Panc1 (cell line): ENCODE results near the gene XXYLT1. TPM values are rescaled to one million over a fixed set of nuclear protein-coding genes. Genes with fewer than 3 reads are reported as not detected.

ENCODE experiments used
- ATAC-seq: fragments of 200-7000 bp; cut with Tn5 transposase; 2 replicates; pipeline ENCODE4 v1.9.1; 2020; ENCODE audit warnings: mild to moderate bottlenecking, moderate library complexity
- BruUV-seq: library from RNA; stranded (reverse); fragments of 400-500 nt; replicated peaks from 2 replicates; lab custom pipeline; 2021; lab: Mats Ljungman, UMichigan
- CTCF ChIA-PET: fragments of 300-600 bp; sonication (Branson Sonifier 250); formaldehyde crosslinking; loops from one replicate; lab custom pipeline; 2022; ENCODE audit warnings: antibody characterized with exemption; lab: Charles Lee
- POLR2A ChIA-PET: fragments of 300-600 bp; sonication (Branson Sonifier 250); formaldehyde crosslinking; loops from one replicate; lab custom pipeline; 2022; ENCODE audit warnings: antibody characterized with exemption; lab: Charles Lee
- DNase-seq: peaks from one replicate; pipeline ENCODE4 v3.0.0-alpha.2; 2010; ENCODE audit warnings: low read depth, low spot score
- H3K27ac ChIP-seq: 2 replicates; pipeline ENCODE4 v1.5.1; 2011; ENCODE audit warnings: mild to moderate bottlenecking, low read length, inconsistent platforms
- H3K27me3 ChIP-seq: fragments of 200-500 bp; sonication (Bioruptor generic); 2 replicates; pipeline ENCODE4 v1.6.0; 2014; ENCODE audit warnings: low read length, inconsistent platforms; ENCODE audit not compliant: control insufficient read depth, insufficient read depth
- H3K36me3 ChIP-seq: fragments of 200-500 bp; sonication (Bioruptor generic); 2 replicates; pipeline ENCODE4 v1.5.1; 2014; ENCODE audit warnings: inconsistent platforms, mild to moderate bottlenecking, low read length, moderate library complexity; ENCODE audit not compliant: control insufficient read depth, insufficient read depth
- H3K4me1 ChIP-seq: 2 replicates; pipeline ENCODE4 v1.5.1; 2011; ENCODE audit warnings: inconsistent platforms, mild to moderate bottlenecking, low read length, moderate library complexity; ENCODE audit not compliant: control insufficient read depth, insufficient read depth
- H3K4me3 ChIP-seq, 2 experiments: 2 replicates each; pipeline ENCODE4 v1.5.1; 2011 to 2012; ENCODE audit warnings: low read depth in 2 of 2, low read length in 2 of 2, mild to moderate bottlenecking in 2 of 2, inconsistent platforms in 1 of 2, moderate library complexity in 1 of 2
- H3K9me3 ChIP-seq: fragments of 200-500 bp; sonication (Bioruptor generic); 2 replicates; pipeline ENCODE4 v1.5.1; 2014; ENCODE audit warnings: low read depth, mild to moderate bottlenecking, inconsistent platforms, low read length, moderate library complexity; ENCODE audit not compliant: control insufficient read depth, insufficient read depth
- POLR2AphosphoS5 ChIP-seq: IDR thresholded peaks from 2 replicates; pipeline ENCODE4 v1.6.1; 2012; ENCODE audit warnings: mild to moderate bottlenecking, low read depth, low read length, moderate library complexity
- REST ChIP-seq, 2 experiments: IDR thresholded peaks; 2 replicates each; pipeline ENCODE4 v1.6.1; 2011 to 2012; ENCODE audit warnings: low read depth in 2 of 2, control low read depth in 1 of 2, low read length in 1 of 2, mild to moderate bottlenecking in 1 of 2, moderate library complexity in 1 of 2; ENCODE audit not compliant: insufficient read depth in 1 of 2
- SIN3A ChIP-seq: IDR thresholded peaks from 2 replicates; pipeline ENCODE4 v1.6.1; 2012; ENCODE audit warnings: low read depth, mild to moderate bottlenecking, low read length, moderate library complexity, borderline replicate concordance; ENCODE audit not compliant: insufficient read depth
- TCF7L2 ChIP-seq: IDR thresholded peaks from 2 replicates; pipeline ENCODE4 v1.6.1; 2011; ENCODE audit warnings: mild to moderate bottlenecking, low read depth, low read length, inconsistent platforms
- in situ Hi-C: cut with HindIII; loops from 2 replicates; pipeline ENCODE4 v1.10.0; 2016; ENCODE audit warnings: low sequenced_read_pairs, low pct_unique_long_range_greater_than_20kb
- intact Hi-C: fragments of 100-400 bp; cut with micrococcal nuclease; formaldehyde crosslinking; loops from one replicate; pipeline ENCODE4 v1.10.0; 2022; ENCODE audit not compliant: unreplicated experiment
- total RNA-seq: library from RNA; stranded (reverse); gene quantifications from one replicate; pipeline ENCODE4 v1.2.1, GENCODE V29; 2021; ENCODE audit not compliant: unreplicated experiment
- TF ChIP-seq, protein P1 (sequence below): fragments of 450-650 bp; IDR thresholded peaks from 2 replicates; pipeline ENCODE4 v1.5.1; 2017; ENCODE audit warnings: mild to moderate bottlenecking

XXYLT1 gene
- total RNA-seq, 1 experiment from 2014 or later = 26.0 TPM

GRCh38 chr3:195224156-195224979 is 46.6 kb downstream of the XXYLT1 start:
- POLR2A ChIA-PET = interaction anchor here (0.6 kb wide), 1 partner anchor 666 kb away, joined by 14 read pairs; no protein-coding TSS in a partner anchor
- no TSS peak for BruUV-seq
- Histone ChIP-seq H3K9me3 (no peaks in the 10 kb centered on the region), H3K4me3 (no peak overlapping the region), H3K4me1 (no peaks in the 10 kb centered on the region), H3K27me3 (no peaks in the 10 kb centered on the region), H3K36me3 (no peaks in the 10 kb centered on the region), H3K27ac (no peak overlapping the region)
- no peak for DNase-seq
- CTCF ChIA-PET = no interaction called here
- in situ Hi-C loops = no loop called here
- no peak for TF ChIP-seq REST (IDR thresholded peaks at IDR 0.05; ENCODE audit: insufficient read depth in 1 of 2, low read depth in 2 of 2, low read length in 1 of 2)
- TF ChIP-seq, protein P1, sequence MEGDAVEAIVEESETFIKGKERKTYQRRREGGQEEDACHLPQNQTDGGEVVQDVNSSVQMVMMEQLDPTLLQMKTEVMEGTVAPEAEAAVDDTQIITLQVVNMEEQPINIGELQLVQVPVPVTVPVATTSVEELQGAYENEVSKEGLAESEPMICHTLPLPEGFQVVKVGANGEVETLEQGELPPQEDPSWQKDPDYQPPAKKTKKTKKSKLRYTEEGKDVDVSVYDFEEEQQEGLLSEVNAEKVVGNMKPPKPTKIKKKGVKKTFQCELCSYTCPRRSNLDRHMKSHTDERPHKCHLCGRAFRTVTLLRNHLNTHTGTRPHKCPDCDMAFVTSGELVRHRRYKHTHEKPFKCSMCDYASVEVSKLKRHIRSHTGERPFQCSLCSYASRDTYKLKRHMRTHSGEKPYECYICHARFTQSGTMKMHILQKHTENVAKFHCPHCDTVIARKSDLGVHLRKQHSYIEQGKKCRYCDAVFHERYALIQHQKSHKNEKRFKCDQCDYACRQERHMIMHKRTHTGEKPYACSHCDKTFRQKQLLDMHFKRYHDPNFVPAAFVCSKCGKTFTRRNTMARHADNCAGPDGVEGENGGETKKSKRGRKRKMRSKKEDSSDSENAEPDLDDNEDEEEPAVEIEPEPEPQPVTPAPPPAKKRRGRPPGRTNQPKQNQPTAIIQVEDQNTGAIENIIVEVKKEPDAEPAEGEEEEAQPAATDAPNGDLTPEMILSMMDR = no peak
- no peak for TF ChIP-seq SIN3A
- no peak for TF ChIP-seq TCF7L2
- no peak for TF ChIP-seq POLR2AphosphoS5
- 0 out of 2 replicates have a peak, but pooled peaks have one; percentile 14 for ATAC-seq
- intact Hi-C loops = no loop called here

GRCh38 chr3:195221876-195222617 is 48.9 kb downstream of the XXYLT1 start:
- no peaks in the 10 kb centered on the region for H3K4me1 ChIP-seq
- ChIA-PET CTCF (interaction anchor here (0.8 kb wide), 1 partner anchor 22 kb away, joined by 6 read pairs; no protein-coding TSS in a partner anchor), POLR2A (no interaction called here)
- H3K27ac ChIP-seq = no peak overlapping the region
- no peaks in the 10 kb centered on the region for H3K27me3 ChIP-seq
- intact Hi-C loops (no loop called here), in situ Hi-C loops (no loop called here)
- no peak for DNase-seq
- no peaks in the 10 kb centered on the region for H3K36me3 ChIP-seq
- no TSS peak for BruUV-seq
- no peak overlapping the region for H3K4me3 ChIP-seq
- ATAC-seq = no peak
- no peaks in the 10 kb centered on the region for H3K9me3 ChIP-seq
- TF ChIP-seq TCF7L2 (no peak), SIN3A (no peak), REST (IDR thresholded peaks at IDR 0.05; ENCODE audit: insufficient read depth in 1 of 2, low read depth in 2 of 2, low read length in 1 of 2) (no peak), POLR2AphosphoS5 (no peak)
- TF ChIP-seq, protein P1 = no peak
